ENCODE data around the gene HELT.
"Not testable (repeated sequence)": the region's sequence is repeated elsewhere in the genome, so short reads cannot be mapped to it uniquely, and the experiment has no call there.

Gene HELT

DNA sequence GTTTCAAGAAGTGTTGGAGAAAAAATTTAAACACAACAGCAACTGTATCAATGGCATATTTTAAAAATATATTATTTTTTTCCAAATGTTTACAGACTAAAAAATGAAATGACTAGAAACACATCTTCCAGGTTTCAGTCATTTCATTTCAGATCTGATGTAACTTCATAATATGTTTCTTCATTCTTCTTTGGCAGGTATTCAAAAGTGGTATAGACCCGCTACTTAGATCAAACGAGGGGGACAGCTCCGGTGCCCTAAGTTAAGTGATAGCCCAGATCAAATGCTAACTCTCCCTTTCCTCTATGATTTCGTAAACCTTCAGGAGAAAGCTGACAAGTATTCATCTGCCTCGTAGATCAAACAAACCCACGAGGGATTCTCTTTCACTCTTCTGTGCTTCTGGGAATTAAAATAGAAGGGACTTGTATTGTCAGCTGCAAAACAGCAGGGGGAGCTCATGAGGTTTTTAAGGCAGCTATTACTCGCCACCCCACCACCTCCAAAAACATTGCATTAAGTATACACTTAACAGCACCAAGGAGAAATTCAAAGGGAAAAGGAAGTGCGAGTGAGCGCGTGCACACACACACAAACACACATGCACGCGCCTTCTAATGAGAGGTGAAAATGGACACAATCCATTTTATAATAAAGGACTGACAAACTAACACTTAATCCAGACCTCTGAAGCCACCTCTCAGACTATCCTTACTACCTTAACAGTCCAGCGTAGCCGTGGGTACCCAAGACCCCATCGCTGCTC lies 21.4 kb downstream of the HELT start:
- Histone ChIP-seq H3K27me3 (ENCODE audit: control insufficient read depth, insufficient read depth, low read length) (0 out of 2 replicates have a peak, but pooled peaks cover 6% of the 10 kb centered on the region), H3K9me3 (ENCODE audit: control insufficient read depth, insufficient read depth, low read length) (peaks cover 16% of the 10 kb centered on the region), H3K36me3 (ENCODE audit: control insufficient read depth, insufficient read depth, low read length) (no peaks in the 10 kb centered on the region), H3K4me3 (ENCODE audit: low read depth, low read length) (no peak overlapping the region), H3K4me1 (ENCODE audit: control insufficient read depth, insufficient read depth, low read length) (peaks cover 3% of the 10 kb centered on the region), H3K9ac (ENCODE audit: low read depth, low read length) (no peak overlapping the region), H3K27ac (ENCODE audit: low read depth, low read length) (no peak overlapping the region)

DNA sequence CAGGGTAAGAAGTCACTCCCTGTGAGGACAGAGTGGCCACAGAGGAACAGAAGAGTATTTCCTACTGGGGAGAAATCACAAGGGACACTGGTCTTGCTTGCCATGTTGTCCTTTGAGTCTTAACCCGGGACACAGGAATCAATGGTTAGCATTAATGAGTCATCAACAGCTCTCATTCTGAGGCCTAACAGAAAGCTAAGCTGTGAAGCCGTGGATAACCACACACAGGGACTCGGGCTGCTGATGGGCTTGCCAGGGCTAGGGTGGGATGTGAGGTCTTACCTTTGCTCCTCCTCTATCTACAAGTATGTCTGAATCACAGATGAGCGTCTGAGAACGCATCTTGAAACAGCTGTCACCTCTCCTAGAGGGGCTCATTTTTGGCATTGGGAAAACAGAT lies 22.2 kb downstream of the HELT start:
- peaks cover 18% of the 10 kb centered on the region for H3K9me3 ChIP-seq (ENCODE audit: control insufficient read depth, insufficient read depth, low read length)
- no peak overlapping the region for H3K9ac ChIP-seq (ENCODE audit: low read depth, low read length)
- H3K36me3 ChIP-seq (ENCODE audit: control insufficient read depth, insufficient read depth, low read length): no peaks in the 10 kb centered on the region
- no peak overlapping the region for H3K4me3 ChIP-seq (ENCODE audit: low read depth, low read length)
- H3K27me3 ChIP-seq (ENCODE audit: control insufficient read depth, insufficient read depth, low read length): 0 out of 2 replicates have a peak, but pooled peaks cover 4% of the 10 kb centered on the region
- peaks cover 3% of the 10 kb centered on the region for H3K4me1 ChIP-seq (ENCODE audit: control insufficient read depth, insufficient read depth, low read length)
- H3K27ac ChIP-seq (ENCODE audit: low read depth, low read length): no peak overlapping the region

- not testable (repeated sequence) for H3K36me3 ChIP-seq (ENCODE audit: control insufficient read depth, insufficient read depth, low read length); H3K4me3 ChIP-seq (ENCODE audit: low read depth, low read length); H3K27me3 ChIP-seq (ENCODE audit: control insufficient read depth, insufficient read depth, low read length); H3K27ac ChIP-seq (ENCODE audit: low read depth, low read length); H3K9ac ChIP-seq (ENCODE audit: low read depth, low read length)
- peaks cover 15% of the 10 kb centered on the region for H3K9me3 ChIP-seq (ENCODE audit: control insufficient read depth, insufficient read depth, low read length)
- H3K4me1 ChIP-seq (ENCODE audit: control insufficient read depth, insufficient read depth, low read length): peaks cover 22% of the 10 kb centered on the region
Measured at GRCh38 chr4:185050286-185050685, 32.0 kb downstream of the HELT start.

DNA sequence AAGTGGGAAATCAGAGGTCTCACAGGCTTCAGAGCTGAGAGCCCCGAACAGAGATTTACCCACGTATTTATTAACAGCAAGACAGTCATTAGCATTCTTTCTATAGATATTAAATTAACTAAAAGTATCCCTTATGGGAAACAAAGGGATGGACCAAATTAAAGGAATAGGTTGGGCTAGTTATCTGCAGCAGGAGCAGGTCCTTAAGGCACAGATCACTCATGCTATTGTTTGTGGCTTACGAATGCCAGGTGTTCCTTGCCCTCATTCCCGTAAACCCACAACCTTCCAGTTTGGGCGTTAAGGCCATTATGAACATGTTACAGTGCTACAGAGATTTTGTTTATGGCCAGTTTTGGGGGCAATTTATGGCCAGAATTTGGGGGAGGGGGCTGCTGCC lies 33.0 kb downstream of the HELT start:
- not testable (repeated sequence) for H3K9ac ChIP-seq (ENCODE audit: low read depth, low read length); H3K27ac ChIP-seq (ENCODE audit: low read depth, low read length); H3K27me3 ChIP-seq (ENCODE audit: control insufficient read depth, insufficient read depth, low read length); H3K36me3 ChIP-seq (ENCODE audit: control insufficient read depth, insufficient read depth, low read length); H3K4me3 ChIP-seq (ENCODE audit: low read depth, low read length)
- peaks cover 15% of the 10 kb centered on the region for H3K9me3 ChIP-seq (ENCODE audit: control insufficient read depth, insufficient read depth, low read length)
- H3K4me1 ChIP-seq (ENCODE audit: control insufficient read depth, insufficient read depth, low read length): peaks cover 32% of the 10 kb centered on the region

DNA sequence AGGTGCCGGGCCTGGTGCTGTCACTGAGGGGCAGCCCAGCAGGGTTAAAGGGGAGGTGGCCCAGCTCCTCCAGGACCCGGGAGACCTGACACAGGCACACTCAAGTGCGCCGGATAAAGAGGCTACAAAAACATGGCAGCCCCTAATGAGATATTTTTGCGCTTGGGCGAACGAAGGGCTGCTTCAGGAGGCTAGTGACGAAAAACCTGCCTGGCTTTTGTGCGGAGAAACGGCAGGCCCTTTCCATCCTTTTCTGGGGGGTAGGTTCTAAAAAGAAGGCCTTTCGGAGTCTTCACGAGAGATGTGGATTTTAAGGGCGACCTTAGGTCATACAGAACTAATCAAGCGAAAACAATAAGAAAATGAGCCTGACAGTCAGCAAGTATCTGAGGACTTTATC lies 35.5 kb downstream of the HELT start:
- H3K27ac ChIP-seq (ENCODE audit: low read depth, low read length): no peak overlapping the region
- no peak overlapping the region for H3K9ac ChIP-seq (ENCODE audit: low read depth, low read length)
- peaks cover 33% of the 10 kb centered on the region for H3K4me1 ChIP-seq (ENCODE audit: control insufficient read depth, insufficient read depth, low read length)
- H3K27me3 ChIP-seq (ENCODE audit: control insufficient read depth, insufficient read depth, low read length): no peaks in the 10 kb centered on the region
- no peaks in the 10 kb centered on the region for H3K36me3 ChIP-seq (ENCODE audit: control insufficient read depth, insufficient read depth, low read length)
- H3K9me3 ChIP-seq (ENCODE audit: control insufficient read depth, insufficient read depth, low read length): peaks cover 15% of the 10 kb centered on the region
- no peak overlapping the region for H3K4me3 ChIP-seq (ENCODE audit: low read depth, low read length)

- Histone ChIP-seq H3K27ac (ENCODE audit: low read depth, low read length) (no peak overlapping the region), H3K4me3 (ENCODE audit: low read depth, low read length) (no peak overlapping the region), H3K9ac (ENCODE audit: low read depth, low read length) (no peak overlapping the region), H3K9me3 (ENCODE audit: control insufficient read depth, insufficient read depth, low read length) (peaks cover 15% of the 10 kb centered on the region), H3K4me1 (ENCODE audit: control insufficient read depth, insufficient read depth, low read length) (peaks cover 33% of the 10 kb centered on the region), H3K27me3 (ENCODE audit: control insufficient read depth, insufficient read depth, low read length) (no peaks in the 10 kb centered on the region), H3K36me3 (ENCODE audit: control insufficient read depth, insufficient read depth, low read length) (no peaks in the 10 kb centered on the region)
Measured at GRCh38 chr4:185054272-185054671, 36.0 kb downstream of the HELT start.

DNA sequence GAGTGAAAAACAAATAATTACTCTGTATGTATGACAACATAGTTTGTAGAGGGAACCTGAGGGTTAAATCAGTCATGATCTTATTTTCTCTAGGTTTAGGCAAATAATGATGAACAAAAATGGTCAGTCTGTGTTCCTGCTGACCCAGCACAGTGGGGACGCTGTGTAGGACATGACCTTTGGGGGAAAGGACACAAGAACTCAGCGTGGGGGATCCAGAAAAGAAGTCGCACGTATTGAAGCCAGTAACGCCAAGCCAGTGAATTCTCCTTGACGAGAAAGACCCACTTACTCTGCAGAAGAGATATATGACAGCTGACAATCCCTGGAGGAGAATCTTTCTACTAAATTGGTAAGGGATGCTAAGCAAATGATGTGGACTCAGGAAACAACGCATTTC lies 36.6 kb downstream of the HELT start:
- no peak overlapping the region for H3K9ac ChIP-seq (ENCODE audit: low read depth, low read length)
- H3K4me3 ChIP-seq (ENCODE audit: low read depth, low read length): no peak overlapping the region
- peaks cover 15% of the 10 kb centered on the region for H3K9me3 ChIP-seq (ENCODE audit: control insufficient read depth, insufficient read depth, low read length)
- H3K27ac ChIP-seq (ENCODE audit: low read depth, low read length): no peak overlapping the region
- no peaks in the 10 kb centered on the region for H3K27me3 ChIP-seq (ENCODE audit: control insufficient read depth, insufficient read depth, low read length)
- no peaks in the 10 kb centered on the region for H3K36me3 ChIP-seq (ENCODE audit: control insufficient read depth, insufficient read depth, low read length)
- H3K4me1 ChIP-seq (ENCODE audit: control insufficient read depth, insufficient read depth, low read length): peaks cover 33% of the 10 kb centered on the region

DNA sequence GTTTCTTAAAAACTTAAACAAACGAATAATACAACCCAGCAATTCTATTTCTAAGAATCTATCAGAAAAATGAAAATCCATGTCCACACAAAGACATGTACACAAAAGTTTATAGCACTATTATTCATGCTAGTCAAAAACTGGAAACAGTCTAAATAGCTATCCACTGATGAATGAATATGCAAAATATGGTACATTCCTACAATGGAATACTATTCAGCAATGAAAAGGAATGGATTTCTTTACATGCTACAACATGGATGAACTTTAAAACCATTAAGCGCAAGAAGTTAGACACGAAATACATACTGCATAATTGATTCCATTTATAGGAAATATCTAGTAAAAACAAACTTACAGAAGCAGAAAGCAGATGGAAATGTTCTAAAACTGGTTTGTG lies 43.3 kb downstream of the HELT start:
- H3K36me3 ChIP-seq (ENCODE audit: control insufficient read depth, insufficient read depth, low read length): no peaks in the 10 kb centered on the region
- no peaks in the 10 kb centered on the region for H3K9me3 ChIP-seq (ENCODE audit: control insufficient read depth, insufficient read depth, low read length)
- no peak overlapping the region for H3K27ac ChIP-seq (ENCODE audit: low read depth, low read length)
- no peak overlapping the region for H3K9ac ChIP-seq (ENCODE audit: low read depth, low read length)
- H3K27me3 ChIP-seq (ENCODE audit: control insufficient read depth, insufficient read depth, low read length): no peaks in the 10 kb centered on the region
- H3K4me1 ChIP-seq (ENCODE audit: control insufficient read depth, insufficient read depth, low read length): peaks cover 3% of the 10 kb centered on the region
- no peak overlapping the region for H3K4me3 ChIP-seq (ENCODE audit: low read depth, low read length)

DNA sequence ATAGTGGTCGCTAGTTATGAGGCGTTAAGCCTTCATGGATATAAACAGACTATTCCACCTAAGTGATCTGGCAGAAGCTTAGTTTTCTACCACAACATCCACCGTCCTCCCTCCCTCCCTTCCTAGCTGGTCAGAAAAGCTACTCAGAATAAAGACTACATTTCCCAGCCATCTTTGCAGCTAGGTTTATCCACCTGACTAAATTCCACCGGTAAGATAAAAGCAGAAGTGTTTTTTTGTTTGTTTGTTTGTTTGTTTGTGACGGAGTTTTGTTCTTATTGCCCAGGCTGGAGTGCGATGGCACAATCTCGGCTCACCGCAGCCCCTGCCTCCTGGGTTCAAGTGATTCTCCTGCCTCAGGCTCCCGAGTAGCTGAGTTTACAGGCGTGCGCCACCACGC lies 44.3 kb downstream of the HELT start:
- Histone ChIP-seq H3K9me3 (ENCODE audit: control insufficient read depth, insufficient read depth, low read length) (no peaks in the 10 kb centered on the region), H3K9ac (ENCODE audit: low read depth, low read length) (no peak overlapping the region), H3K36me3 (ENCODE audit: control insufficient read depth, insufficient read depth, low read length) (no peaks in the 10 kb centered on the region), H3K27ac (ENCODE audit: low read depth, low read length) (no peak overlapping the region), H3K4me1 (ENCODE audit: control insufficient read depth, insufficient read depth, low read length) (no peaks in the 10 kb centered on the region), H3K27me3 (ENCODE audit: control insufficient read depth, insufficient read depth, low read length) (no peaks in the 10 kb centered on the region), H3K4me3 (ENCODE audit: low read depth, low read length) (no peak overlapping the region)

- Histone ChIP-seq H3K4me3 (ENCODE audit: low read depth, low read length) (no peak overlapping the region), H3K27ac (ENCODE audit: low read depth, low read length) (no peak overlapping the region), H3K9me3 (ENCODE audit: control insufficient read depth, insufficient read depth, low read length) (no peaks in the 10 kb centered on the region), H3K27me3 (ENCODE audit: control insufficient read depth, insufficient read depth, low read length) (no peaks in the 10 kb centered on the region), H3K4me1 (ENCODE audit: control insufficient read depth, insufficient read depth, low read length) (no peaks in the 10 kb centered on the region), H3K9ac (ENCODE audit: low read depth, low read length) (no peak overlapping the region), H3K36me3 (ENCODE audit: control insufficient read depth, insufficient read depth, low read length) (no peaks in the 10 kb centered on the region)
Measured at GRCh38 chr4:185066179-185066578, 47.9 kb downstream of the HELT start.

DNA sequence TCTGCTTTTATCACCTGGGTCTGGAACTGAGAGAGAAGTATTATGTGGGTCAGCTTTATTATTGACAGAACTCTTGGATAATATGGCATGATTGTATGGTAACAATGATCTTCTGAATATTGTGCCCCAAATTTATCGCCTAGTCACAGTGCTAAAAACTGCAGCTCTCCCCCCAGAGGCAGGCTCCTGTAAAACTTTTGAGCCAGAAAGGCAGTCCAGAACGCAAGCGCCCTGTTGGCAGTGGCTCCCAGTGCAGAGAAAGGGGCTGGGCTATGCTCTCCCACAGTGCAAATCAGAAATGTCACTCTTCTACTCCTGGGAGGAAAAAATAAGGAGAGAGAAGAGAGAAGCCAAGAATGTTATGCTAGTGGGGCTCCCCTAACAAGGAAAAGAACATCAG lies 50.5 kb downstream of the HELT start:
- Histone ChIP-seq H3K27ac (ENCODE audit: low read depth, low read length) (no peak overlapping the region), H3K9me3 (ENCODE audit: control insufficient read depth, insufficient read depth, low read length) (no peaks in the 10 kb centered on the region), H3K4me3 (ENCODE audit: low read depth, low read length) (no peak overlapping the region), H3K4me1 (ENCODE audit: control insufficient read depth, insufficient read depth, low read length) (no peaks in the 10 kb centered on the region), H3K36me3 (ENCODE audit: control insufficient read depth, insufficient read depth, low read length) (no peaks in the 10 kb centered on the region), H3K27me3 (ENCODE audit: control insufficient read depth, insufficient read depth, low read length) (no peaks in the 10 kb centered on the region), H3K9ac (ENCODE audit: low read depth, low read length) (no peak overlapping the region)
